ENCODE results near the gene ACSF3. TPM values are rescaled to one million over a fixed set of nuclear protein-coding genes. Genes with fewer than 3 reads are reported as not detected.

The ACSF3 gene
- total RNA-seq, 2 experiments from 2014 or later, result 44.7 to 49.5 TPM

DNA sequence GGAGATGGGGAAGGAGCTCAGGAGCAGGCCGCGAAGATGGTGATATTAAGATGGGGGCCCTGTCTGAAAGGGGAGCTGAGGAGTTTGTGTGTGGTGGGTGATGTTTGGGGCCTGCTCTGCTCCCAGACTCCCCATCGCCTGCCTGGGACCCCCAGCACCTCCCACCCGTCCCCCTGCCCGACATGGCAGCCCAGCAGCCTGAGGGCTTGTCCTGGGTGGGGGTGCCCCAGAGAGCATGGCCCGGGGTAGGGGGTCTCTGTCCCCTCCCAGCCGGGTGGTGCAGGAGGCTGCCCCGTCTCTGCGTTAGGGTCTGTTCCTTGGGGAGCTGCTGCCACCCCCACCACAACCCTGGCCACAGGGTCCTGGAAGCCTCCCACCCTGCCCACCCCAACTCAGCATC is 83.1 kb downstream of the ACSF3 start:
- Histone ChIP-seq H3K27me3 (ENCODE audit: control insufficient read depth in 1 of 2, insufficient read depth in 2 of 2, low read length in 2 of 2) (no peaks in the 10 kb centered on the region), H3K4me1 (ENCODE audit: insufficient read depth, low read length) (peaks cover 2% of the 10 kb centered on the region), H3K9me3 (ENCODE audit: control insufficient read depth in 1 of 2, insufficient read depth in 1 of 2, low read length in 2 of 2) (no peaks in the 10 kb centered on the region), H3K4me3 (ENCODE audit: low read length) (no peak overlapping the region), H3K36me3 (ENCODE audit: insufficient read depth, low read length) (no peaks in the 10 kb centered on the region), H3K27ac (ENCODE audit: low read depth in 1 of 2, low read length in 2 of 2) (no peak overlapping the region)
- H3K27ac Mint-ChIP-seq, result no peak overlapping the region
- DNase-seq (no peak), ATAC-seq (ENCODE audit: poor library complexity) (no peak)
- no peaks in the 10 kb centered on the region for H3K27me3 Mint-ChIP-seq
- TF ChIP-seq CTCF (IDR thresholded peaks at IDR 0.05), result no peak
- CTCF ChIA-PET, result no interaction called here
- no peak overlapping the region for H3K4me3 Mint-ChIP-seq
- no peaks in the 10 kb centered on the region for H3K9me3 Mint-ChIP-seq
- POLR2A ChIA-PET, result no interaction called here
- intact Hi-C loops (cut with DNase I, micrococcal nuclease), result no loop called here
- H3K36me3 Mint-ChIP-seq (ENCODE audit: low read depth), result no peaks in the 10 kb centered on the region
- H3K4me1 Mint-ChIP-seq (ENCODE audit: low read depth), result no peaks in the 10 kb centered on the region

- H3K9me3 ChIP-seq (ENCODE audit: control insufficient read depth in 1 of 2, insufficient read depth in 1 of 2, low read length in 2 of 2), result no peaks in the 10 kb centered on the region
- no peak for TF ChIP-seq CTCF (IDR thresholded peaks at IDR 0.05)
- H3K4me1 ChIP-seq (ENCODE audit: insufficient read depth, low read length), result peaks cover 4% of the 10 kb centered on the region
- Mint-ChIP-seq H3K27ac (no peak overlapping the region), H3K27me3 (no peaks in the 10 kb centered on the region), H3K9me3 (no peaks in the 10 kb centered on the region), H3K4me3 (no peak overlapping the region), H3K36me3 (ENCODE audit: low read depth) (no peaks in the 10 kb centered on the region), H3K4me1 (ENCODE audit: low read depth) (no peaks in the 10 kb centered on the region)
- intact Hi-C loops (cut with DNase I, micrococcal nuclease), result no loop called here
- DNase-seq, result no peak
- POLR2A ChIA-PET, result no interaction called here
- CTCF ChIA-PET, result no interaction called here
- no peaks in the 10 kb centered on the region for H3K36me3 ChIP-seq (ENCODE audit: insufficient read depth, low read length)
- H3K4me3 ChIP-seq (ENCODE audit: low read length), result no peak overlapping the region
- ATAC-seq (ENCODE audit: poor library complexity), result no peak
- H3K27ac ChIP-seq (ENCODE audit: low read depth in 1 of 2, low read length in 2 of 2), result no peak overlapping the region
- no peaks in the 10 kb centered on the region for H3K27me3 ChIP-seq (ENCODE audit: control insufficient read depth in 1 of 2, insufficient read depth in 2 of 2, low read length in 2 of 2)
Measured at GRCh38 chr16:89177501-89177900, 83.8 kb downstream of the ACSF3 start.

GRCh38 chr16:89178453-89179147 is 84.9 kb downstream of the ACSF3 start:
- H3K36me3 Mint-ChIP-seq (ENCODE audit: low read depth), result no peaks in the 10 kb centered on the region
- ChIA-PET POLR2A (no interaction called here), CTCF (no interaction called here)
- TF ChIP-seq CTCF (IDR thresholded peaks at IDR 0.05), result no peak
- no peak overlapping the region for H3K4me3 Mint-ChIP-seq
- H3K4me1 Mint-ChIP-seq (ENCODE audit: low read depth), result no peaks in the 10 kb centered on the region
- Histone ChIP-seq H3K27me3 (ENCODE audit: control insufficient read depth in 1 of 2, insufficient read depth in 2 of 2, low read length in 2 of 2) (no peaks in the 10 kb centered on the region), H3K36me3 (ENCODE audit: insufficient read depth, low read length) (no peaks in the 10 kb centered on the region), H3K9me3 (ENCODE audit: control insufficient read depth in 1 of 2, insufficient read depth in 1 of 2, low read length in 2 of 2) (no peaks in the 10 kb centered on the region), H3K4me3 (ENCODE audit: low read length) (no peak overlapping the region), H3K4me1 (ENCODE audit: insufficient read depth, low read length) (peaks cover 7% of the 10 kb centered on the region), H3K27ac (ENCODE audit: low read depth in 1 of 2, low read length in 2 of 2) (no peak overlapping the region)
- DNase-seq (no peak), ATAC-seq (ENCODE audit: poor library complexity) (no peak)
- no peaks in the 10 kb centered on the region for H3K9me3 Mint-ChIP-seq
- no peak overlapping the region for H3K27ac Mint-ChIP-seq
- intact Hi-C loops (cut with DNase I, micrococcal nuclease), result no loop called here
- no peaks in the 10 kb centered on the region for H3K27me3 Mint-ChIP-seq

All from CD4-positive, alpha-beta T cell (primary cell).